Ishikawa (cell line): Measurements from ENCODE around the gene NBPF3.
A peak's percentile ranks its signal among the peaks of the same experiment; 100 is the strongest.

Experiments used
- CEBPB ChIP-seq: IDR thresholded peaks from 2 replicates; pipeline ENCODE4 v1.6.1; 2012
- CREB1 ChIP-seq: IDR thresholded peaks from 2 replicates; pipeline ENCODE4 v1.6.1; 2012; ENCODE audit warnings: low read depth
- EGR1 ChIP-seq: IDR thresholded peaks from 2 replicates; pipeline ENCODE4 v1.6.1; 2012
- EP300 ChIP-seq: IDR thresholded peaks from 2 replicates; pipeline ENCODE4 v1.6.1; 2012; ENCODE audit warnings: borderline replicate concordance
- FOXM1 ChIP-seq: IDR thresholded peaks from 2 replicates; pipeline ENCODE4 v1.6.1; 2012; ENCODE audit warnings: low read depth, borderline replicate concordance
- NFIC ChIP-seq: IDR thresholded peaks from 2 replicates; pipeline ENCODE4 v1.6.1; 2012
- RAD21 ChIP-seq: IDR thresholded peaks from 2 replicates; pipeline ENCODE4 v1.6.1; 2012; ENCODE audit warnings: low read depth
- TAF1 ChIP-seq: IDR thresholded peaks from 2 replicates; pipeline ENCODE4 v1.6.1; 2012; ENCODE audit warnings: low read depth, mild to moderate bottlenecking
- TCF12 ChIP-seq: IDR thresholded peaks from 2 replicates; pipeline ENCODE4 v1.6.1; 2012; ENCODE audit warnings: low read depth
- TEAD4 ChIP-seq: IDR thresholded peaks from 2 replicates; pipeline ENCODE4 v1.6.1; 2012
- YY1 ChIP-seq: IDR thresholded peaks from 2 replicates; pipeline ENCODE4 v1.6.1; 2012; ENCODE audit warnings: low read depth
- ZBTB7A ChIP-seq: IDR thresholded peaks from 2 replicates; pipeline ENCODE4 v1.6.1; 2012; ENCODE audit warnings: low read depth
- TF ChIP-seq, protein P1 (sequence below): IDR thresholded peaks from 2 replicates; pipeline ENCODE4 v1.6.1; 2012
- TF ChIP-seq, protein P2 (sequence below): IDR thresholded peaks from 2 replicates; pipeline ENCODE4 v1.6.1; 2012; ENCODE audit warnings: low read depth, mild to moderate bottlenecking
- TF ChIP-seq, protein P3 (sequence below): IDR thresholded peaks from 2 replicates; pipeline ENCODE4 v1.6.1; 2012

NBPF3 gene

DNA sequence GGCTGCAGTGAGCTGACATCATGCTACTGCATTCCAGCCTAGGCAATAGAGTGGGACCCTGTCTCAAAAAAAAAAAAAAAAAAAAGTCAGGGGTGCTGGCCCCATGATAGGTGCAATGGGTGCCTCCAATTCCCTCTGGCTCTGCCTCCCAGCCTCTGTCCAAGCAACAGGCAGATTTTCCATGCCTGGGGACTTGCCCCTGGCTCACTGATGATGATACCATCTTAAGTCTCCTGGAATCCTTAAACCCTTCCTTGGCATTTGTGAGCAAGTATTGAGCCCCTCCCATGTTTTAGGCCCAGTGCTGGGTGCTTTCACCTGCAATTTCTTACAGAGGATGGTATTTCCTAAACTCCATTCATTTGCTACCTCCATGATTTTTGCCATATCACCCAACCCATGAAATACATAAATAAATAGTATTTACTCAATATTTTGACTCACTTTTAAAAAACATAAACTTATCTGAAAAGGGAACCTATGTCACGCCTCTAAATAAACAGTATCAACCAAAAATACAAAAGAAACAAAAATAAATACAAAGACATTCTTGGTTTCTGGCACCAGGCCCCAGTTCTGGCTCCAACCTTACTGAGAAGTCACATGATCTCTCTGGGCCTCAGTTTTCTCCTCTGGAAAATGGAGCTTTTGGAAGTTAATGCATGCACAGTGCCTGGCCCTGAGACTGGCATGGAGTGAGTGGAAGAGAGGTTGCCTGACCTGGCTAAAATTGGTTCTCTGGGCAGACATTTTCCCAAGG, 67.8 kb downstream of the NBPF3 start:
- TF ChIP-seq EGR1 (no peak), ZBTB7A (no peak), CREB1 (no peak), FOXM1 (no peak), TCF12 (no peak), TAF1 (no peak), EP300 (no peak), CEBPB (no peak), TEAD4 (no peak), YY1 (no peak)
- TF ChIP-seq, protein P1, sequence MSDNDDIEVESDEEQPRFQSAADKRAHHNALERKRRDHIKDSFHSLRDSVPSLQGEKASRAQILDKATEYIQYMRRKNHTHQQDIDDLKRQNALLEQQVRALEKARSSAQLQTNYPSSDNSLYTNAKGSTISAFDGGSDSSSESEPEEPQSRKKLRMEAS: no peak
- TF ChIP-seq, protein P2, sequence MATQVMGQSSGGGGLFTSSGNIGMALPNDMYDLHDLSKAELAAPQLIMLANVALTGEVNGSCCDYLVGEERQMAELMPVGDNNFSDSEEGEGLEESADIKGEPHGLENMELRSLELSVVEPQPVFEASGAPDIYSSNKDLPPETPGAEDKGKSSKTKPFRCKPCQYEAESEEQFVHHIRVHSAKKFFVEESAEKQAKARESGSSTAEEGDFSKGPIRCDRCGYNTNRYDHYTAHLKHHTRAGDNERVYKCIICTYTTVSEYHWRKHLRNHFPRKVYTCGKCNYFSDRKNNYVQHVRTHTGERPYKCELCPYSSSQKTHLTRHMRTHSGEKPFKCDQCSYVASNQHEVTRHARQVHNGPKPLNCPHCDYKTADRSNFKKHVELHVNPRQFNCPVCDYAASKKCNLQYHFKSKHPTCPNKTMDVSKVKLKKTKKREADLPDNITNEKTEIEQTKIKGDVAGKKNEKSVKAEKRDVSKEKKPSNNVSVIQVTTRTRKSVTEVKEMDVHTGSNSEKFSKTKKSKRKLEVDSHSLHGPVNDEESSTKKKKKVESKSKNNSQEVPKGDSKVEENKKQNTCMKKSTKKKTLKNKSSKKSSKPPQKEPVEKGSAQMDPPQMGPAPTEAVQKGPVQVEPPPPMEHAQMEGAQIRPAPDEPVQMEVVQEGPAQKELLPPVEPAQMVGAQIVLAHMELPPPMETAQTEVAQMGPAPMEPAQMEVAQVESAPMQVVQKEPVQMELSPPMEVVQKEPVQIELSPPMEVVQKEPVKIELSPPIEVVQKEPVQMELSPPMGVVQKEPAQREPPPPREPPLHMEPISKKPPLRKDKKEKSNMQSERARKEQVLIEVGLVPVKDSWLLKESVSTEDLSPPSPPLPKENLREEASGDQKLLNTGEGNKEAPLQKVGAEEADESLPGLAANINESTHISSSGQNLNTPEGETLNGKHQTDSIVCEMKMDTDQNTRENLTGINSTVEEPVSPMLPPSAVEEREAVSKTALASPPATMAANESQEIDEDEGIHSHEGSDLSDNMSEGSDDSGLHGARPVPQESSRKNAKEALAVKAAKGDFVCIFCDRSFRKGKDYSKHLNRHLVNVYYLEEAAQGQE: no peak

DNA sequence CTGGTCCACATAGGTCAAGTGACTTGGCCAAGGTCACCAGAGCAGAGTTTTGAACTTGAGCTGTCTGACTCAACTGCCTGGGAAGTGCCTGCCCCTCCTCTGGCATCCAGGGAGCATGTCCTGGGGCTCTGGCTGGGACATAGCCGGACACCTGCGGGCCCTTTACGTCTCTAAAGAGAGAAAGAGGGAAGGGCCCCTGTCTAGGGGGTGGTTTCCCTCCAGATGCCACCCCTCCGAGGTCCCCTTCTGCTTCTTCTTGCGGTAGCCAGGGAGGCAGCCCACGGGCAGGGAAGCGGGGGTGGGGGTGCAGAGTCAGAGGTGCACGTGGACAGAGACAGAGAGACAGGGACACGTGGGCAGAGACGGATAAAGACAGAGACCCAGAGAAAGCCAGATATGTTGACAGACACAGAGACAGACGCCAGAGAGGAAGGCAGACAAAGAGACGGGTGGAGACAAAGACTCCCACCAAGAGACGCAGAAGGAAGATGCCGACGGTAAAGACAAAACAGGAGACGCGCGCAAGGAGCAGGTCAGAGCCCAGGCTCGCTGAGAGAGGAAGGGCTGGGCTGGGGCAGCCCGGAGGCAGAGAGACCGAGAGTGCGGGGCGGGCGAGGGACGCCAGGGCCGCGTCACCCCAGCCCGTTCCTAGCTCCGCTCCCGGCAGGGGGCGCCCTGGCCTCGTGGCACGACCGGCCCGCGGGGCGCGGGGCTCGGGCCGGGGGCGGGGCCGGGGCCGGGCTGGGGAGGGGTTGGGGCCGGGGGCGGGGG, 68.8 kb downstream of the NBPF3 start:
- TF ChIP-seq RAD21: peak; percentile 68
- TF ChIP-seq, protein P1: peak; percentile 26; the same call in 1 of the 2 replicates
- no peak for TF ChIP-seq TCF12

DNA sequence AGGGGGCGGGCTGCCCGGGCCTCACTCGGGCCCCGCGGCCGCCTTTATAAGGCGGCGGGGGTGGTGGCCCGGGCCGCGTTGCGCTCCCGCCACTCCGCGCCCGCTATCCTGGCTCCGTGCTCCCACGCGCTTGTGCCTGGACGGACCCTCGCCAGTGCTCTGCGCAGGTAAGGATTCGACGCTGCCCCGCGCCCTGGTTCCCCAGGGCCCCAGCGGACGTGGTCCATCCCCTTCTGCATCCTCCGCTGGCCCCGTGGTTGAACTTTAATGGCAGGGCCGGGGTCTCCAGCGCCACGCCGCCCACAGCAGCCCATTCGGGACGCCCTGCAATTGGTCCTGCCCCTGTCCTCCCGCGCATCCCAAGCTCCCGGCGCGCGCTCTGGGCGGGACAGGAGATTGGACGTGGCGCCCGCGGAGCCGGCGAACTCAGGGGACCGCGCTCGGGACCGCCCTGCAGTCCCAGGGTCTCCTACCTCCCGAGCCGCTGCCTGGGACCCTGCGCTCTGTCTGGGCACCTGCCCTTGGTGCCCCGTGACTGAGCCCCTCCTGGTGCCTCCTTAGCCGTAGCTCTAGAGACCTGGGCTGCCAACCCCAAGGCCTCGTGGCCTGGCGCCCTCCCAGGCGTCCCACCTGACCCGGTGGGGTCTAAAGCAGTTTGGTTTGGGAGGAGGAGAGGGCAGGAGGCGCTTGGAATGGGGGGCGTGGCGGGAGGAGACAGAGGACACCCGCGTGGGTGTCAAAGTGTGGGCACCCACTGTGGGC, 69.6 kb downstream of the NBPF3 start, which contains the start of gene ALPL:
ALPL (plus strand) TSS at position 73 of the 762 bp plus-strand sequence. CDS start 44,659 bp downstream, outside the sequence.
- TF ChIP-seq TEAD4 (no peak), ZBTB7A (peak; percentile 43; the same call in 1 of the 2 replicates), RAD21 (no peak)
- TF ChIP-seq, protein P1: peak; percentile 10; the same call in 1 of the 2 replicates
- TF ChIP-seq, protein P3, sequence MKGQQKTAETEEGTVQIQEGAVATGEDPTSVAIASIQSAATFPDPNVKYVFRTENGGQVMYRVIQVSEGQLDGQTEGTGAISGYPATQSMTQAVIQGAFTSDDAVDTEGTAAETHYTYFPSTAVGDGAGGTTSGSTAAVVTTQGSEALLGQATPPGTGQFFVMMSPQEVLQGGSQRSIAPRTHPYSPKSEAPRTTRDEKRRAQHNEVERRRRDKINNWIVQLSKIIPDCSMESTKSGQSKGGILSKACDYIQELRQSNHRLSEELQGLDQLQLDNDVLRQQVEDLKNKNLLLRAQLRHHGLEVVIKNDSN: no peak

DNA sequence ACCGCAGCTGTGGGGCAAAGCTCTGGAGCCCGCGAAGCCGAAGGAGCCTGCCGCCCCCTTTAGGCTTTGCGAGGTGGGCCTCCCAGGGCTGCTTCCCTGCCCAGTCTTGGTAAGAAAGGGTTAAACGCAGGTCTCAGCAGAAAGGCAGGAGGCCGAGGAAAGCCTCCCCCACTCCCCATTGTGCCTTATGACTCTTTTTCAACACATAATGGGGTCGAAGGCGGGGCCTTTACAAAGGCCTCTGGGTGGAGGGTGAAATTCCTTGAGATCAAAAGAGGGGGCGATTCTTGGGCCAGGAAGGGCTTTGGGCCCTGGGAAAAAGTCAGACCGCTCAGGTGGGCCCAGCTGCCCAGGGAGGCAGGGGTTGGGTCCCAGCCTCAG, 70.2 kb downstream of the NBPF3 start:
- TF ChIP-seq ZBTB7A (no peak), NFIC (no peak), TCF12 (no peak), RAD21 (no peak), EP300 (no peak)

DNA sequence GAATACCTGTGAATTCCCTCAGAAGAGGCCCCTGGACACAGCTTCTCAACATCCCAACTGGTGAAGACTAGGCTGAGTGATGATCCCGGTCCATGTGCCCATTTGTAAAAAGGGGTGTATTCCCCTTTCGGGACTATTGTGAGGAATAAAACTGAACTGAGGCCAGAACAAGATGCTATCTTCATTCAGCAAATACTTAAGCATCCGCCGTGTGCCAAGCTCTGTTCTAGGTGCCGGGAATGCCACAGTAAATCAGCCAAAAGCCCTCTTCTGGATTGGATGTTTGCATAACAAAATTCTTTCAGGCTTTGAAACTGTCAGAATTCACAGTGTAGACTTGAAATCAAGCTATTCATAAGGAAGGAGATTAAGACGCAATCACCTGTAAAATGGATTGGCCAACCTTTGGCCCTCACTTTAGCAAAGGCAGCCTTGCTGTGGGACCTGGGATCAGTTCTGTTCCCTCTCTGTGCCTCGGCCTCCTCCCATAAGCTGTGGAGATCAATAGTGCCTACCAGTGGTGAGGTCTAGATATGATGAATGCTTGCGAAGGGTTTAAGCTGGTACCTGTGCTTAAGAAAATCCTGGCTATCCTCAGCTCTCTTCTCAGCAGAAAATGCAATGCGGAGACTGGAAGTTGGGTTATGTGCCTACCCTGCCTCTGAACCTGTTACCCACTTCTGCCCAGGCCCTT, 71.1 kb downstream of the NBPF3 start:
- TF ChIP-seq NFIC (no peak), FOXM1 (no peak), RAD21 (no peak; the same call in 1 of the 2 replicates), CEBPB (no peak), EP300 (no peak), ZBTB7A (no peak), EGR1 (no peak), YY1 (no peak), CREB1 (no peak), TAF1 (no peak), TEAD4 (no peak), TCF12 (no peak)
- TF ChIP-seq, protein P3: no peak
- TF ChIP-seq, protein P2: no peak
- TF ChIP-seq, protein P1: no peak
